Kasumi-1 (cell line): ENCODE results near the gene SHC2.
"Not testable (repeated sequence)": the region's sequence is repeated elsewhere in the genome, so short reads cannot be mapped to it uniquely, and the experiment has no call there.

Source experiments
- DNase-seq, 2 experiments: peaks; one replicate each; lab custom pipeline; 2025; lab: John Stamatoyannopoulos, UW

The SHC2 gene

GRCh38 chr19:423691-424466, 37.0 kb downstream of the SHC2 start:
- no peak for DNase-seq

- not testable (repeated sequence) for DNase-seq
Observed at GRCh38 chr19:422917-423226, 38.0 kb downstream of the SHC2 start.

- DNase-seq = no peak
Observed at GRCh38 chr19:422213-422916, 38.5 kb downstream of the SHC2 start.

GRCh38 chr19:419721-420515, 40.9 kb downstream of the SHC2 start:
- DNase-seq = no peak

GRCh38 chr19:418761-419671, 41.8 kb downstream of the SHC2 start:
- no peak for DNase-seq

GRCh38 chr19:416416-416815, 44.4 kb downstream of the SHC2 start:
- DNase-seq = no peak

- no peak for DNase-seq
Observed at GRCh38 chr19:415292-415691, 45.5 kb downstream of the SHC2 start.

GRCh38 chr19:413756-414420, 46.9 kb downstream of the SHC2 start:
- no peak for DNase-seq

GRCh38 chr19:412356-413355, 48.2 kb downstream of the SHC2 start:
- no peak for DNase-seq

- no peak for DNase-seq
Observed at GRCh38 chr19:411723-412355, 49.0 kb downstream of the SHC2 start.

- DNase-seq = not testable (repeated sequence)
Observed at GRCh38 chr19:411121-411722, 49.6 kb downstream of the SHC2 start.

GRCh38 chr19:410243-410781, 50.5 kb downstream of the SHC2 start:
- DNase-seq = no peak

- peak; percentile 20 to 35 for DNase-seq
Observed at GRCh38 chr19:409516-410242, 51.2 kb downstream of the SHC2 start.

- peak in 1 of 2 experiments; percentile 18 for DNase-seq
Observed at GRCh38 chr19:408902-409515, 51.8 kb downstream of the SHC2 start, which contains the start of gene C2CD4C. C2CD4C (minus strand) TSS chr19:409147; CDS start chr19:408361, 786 bp downstream.

- DNase-seq = no peak
Observed at GRCh38 chr19:408441-408901, 52.4 kb downstream of the SHC2 start.

GRCh38 chr19:407511-408440, 53.1 kb downstream of the SHC2 start:
- DNase-seq = no peak
